Limb (tissue), 2 donors: ENCODE results near the gene BID.
A peak's percentile ranks its signal among the peaks of the same experiment; 100 is the strongest.

Source experiments
- DNase-seq, 2 donors: peaks; one replicate each; pipeline ENCODE4 v3.0.0-alpha.2; 2016; ENCODE audit errors: extremely low spot score in 2 of 2

The BID gene

GRCh38 chr22:17774206-17774925, at the start of gene BID:
Gene BID (minus strand): TSS chr22:17774469. CDS start chr22:17750116, 24,353 bp downstream.
- peak in 1 of 2 donors; percentile 62 for DNase-seq

GRCh38 chr22:17823964-17824363, 49.7 kb upstream of the BID start:
- DNase-seq, result no peak

- no peak for DNase-seq
Measured at GRCh38 chr22:17823226-17823625, 49.0 kb upstream of the BID start.

GRCh38 chr22:17822087-17822486, 47.8 kb upstream of the BID start:
- DNase-seq, result no peak

- no peak for DNase-seq
Measured at GRCh38 chr22:17820879-17821439, 46.7 kb upstream of the BID start.

GRCh38 chr22:17818649-17819048, 44.4 kb upstream of the BID start:
- no peak for DNase-seq

GRCh38 chr22:17818180-17818579, 43.9 kb upstream of the BID start:
- no peak for DNase-seq

- no peak for DNase-seq
Measured at GRCh38 chr22:17817511-17818065, 43.3 kb upstream of the BID start.

GRCh38 chr22:17817079-17817478, 42.8 kb upstream of the BID start:
- DNase-seq, result no peak

- no peak for DNase-seq
Measured at GRCh38 chr22:17816649-17817048, 42.4 kb upstream of the BID start.

GRCh38 chr22:17815703-17816254, 41.5 kb upstream of the BID start:
- no peak for DNase-seq

GRCh38 chr22:17814830-17815229, 40.6 kb upstream of the BID start:
- DNase-seq, result no peak

- DNase-seq, result no peak
Measured at GRCh38 chr22:17814084-17814483, 39.8 kb upstream of the BID start.

GRCh38 chr22:17811119-17811518, 36.9 kb upstream of the BID start:
- no peak for DNase-seq

- no peak for DNase-seq
Measured at GRCh38 chr22:17810570-17811116, 36.4 kb upstream of the BID start.

GRCh38 chr22:17808693-17809403, 34.6 kb upstream of the BID start:
- no peak for DNase-seq

GRCh38 chr22:17807578-17808410, 33.5 kb upstream of the BID start:
- no peak for DNase-seq

GRCh38 chr22:17807086-17807485, 32.8 kb upstream of the BID start:
- DNase-seq, result no peak

- no peak for DNase-seq
Measured at GRCh38 chr22:17806437-17806836, 32.2 kb upstream of the BID start.

- no peak for DNase-seq
Measured at GRCh38 chr22:17804331-17805080, 30.2 kb upstream of the BID start.
